HEK293 (cell line): ENCODE results near the gene CTSH.

Experiments
- CTCF ChIA-PET: fragments of 350-600 bp; formaldehyde crosslinking; extraction: SDS; loops from one replicate; lab custom pipeline; 2021; ENCODE audit warnings: antibody characterized with exemption; lab: Yijun Ruan, JAX
- POLR2A ChIA-PET: fragments of 300-600 bp; formaldehyde crosslinking; extraction: SDS; loops from one replicate; lab custom pipeline; 2020; ENCODE audit warnings: antibody characterized with exemption, inconsistent platforms; lab: Yijun Ruan, JAX
- H3K27ac ChIP-seq: fragments of 200-500 bp; sonication (Bioruptor generic); 2 replicates; pipeline ENCODE4 v1.5.1; 2014; ENCODE audit warnings: low read depth, low read length, control low read depth, inconsistent platforms; ENCODE audit errors: extremely low read depth
- H3K36me3 ChIP-seq, 2 experiments: fragments of 200-500 bp in 1 of 2; sonication (Bioruptor generic) in 1 of 2; 1 replicate in 1 of 2; 2 replicates in 1 of 2; pipeline ENCODE4 v1.5.1; 2014 to 2017; ENCODE audit warnings: inconsistent platforms in 2 of 2, low read length in 2 of 2; ENCODE audit not compliant: control insufficient read depth in 2 of 2, insufficient read depth in 1 of 2
- H3K4me1 ChIP-seq: fragments of 200-500 bp; sonication (Bioruptor generic); 2 replicates; pipeline ENCODE4 v1.5.1; 2014; ENCODE audit warnings: mild to moderate bottlenecking, low read length, inconsistent platforms; ENCODE audit not compliant: control insufficient read depth, insufficient read depth
- H3K4me3 ChIP-seq: 2 replicates; pipeline ENCODE4 v1.5.1; 2011; ENCODE audit warnings: low read depth, mild to moderate bottlenecking, control low read depth, low read length, moderate library complexity
- H3K9me3 ChIP-seq: fragments of 200-500 bp; sonication (Bioruptor generic); 2 replicates; pipeline ENCODE4 v1.5.1; 2014; ENCODE audit warnings: low read depth, low read length, inconsistent platforms; ENCODE audit not compliant: control insufficient read depth, insufficient read depth
- ELK4 ChIP-seq: IDR thresholded peaks from 2 replicates; pipeline ENCODE4 v1.6.1; 2011; ENCODE audit warnings: mild to moderate bottlenecking, low read depth, low read length, borderline replicate concordance
- HOXC10 ChIP-seq: sonication (generic); formaldehyde crosslinking; IDR thresholded peaks from 2 replicates; pipeline ENCODE4 v1.8.1; 2023; ENCODE audit warnings: mild to moderate bottlenecking, missing genetic modification reagents
- SCRT1 ChIP-seq: fragments of 450-650 bp; formaldehyde crosslinking; IDR thresholded peaks from 2 replicates; pipeline ENCODE4 v1.5.1; 2016; ENCODE audit warnings: missing biosample characterization, missing genetic modification characterization, borderline replicate concordance
- SCRT2 ChIP-seq: fragments of 450-650 bp; formaldehyde crosslinking; IDR thresholded peaks from 2 replicates; pipeline ENCODE4 v1.5.1; 2016; ENCODE audit warnings: missing biosample characterization, missing genetic modification characterization
- SP7 ChIP-seq: fragments of 450-650 bp; formaldehyde crosslinking; IDR thresholded peaks from 2 replicates; pipeline ENCODE4 v1.5.1; 2016; ENCODE audit warnings: missing biosample characterization, missing genetic modification characterization
- YY2 ChIP-seq: fragments of 450-650 bp; formaldehyde crosslinking; IDR thresholded peaks from 2 replicates; pipeline ENCODE4 v1.5.1; 2016; ENCODE audit warnings: missing biosample characterization, missing genetic modification characterization
- ZBTB10 ChIP-seq: fragments of 450-650 bp; formaldehyde crosslinking; IDR thresholded peaks from 2 replicates; pipeline ENCODE4 v1.5.1; 2016; ENCODE audit warnings: missing biosample characterization, missing genetic modification characterization
- ZBTB11 ChIP-seq: fragments of 450-650 bp; formaldehyde crosslinking; conservative IDR thresholded peaks from 2 replicates; pipeline ENCODE4 v1.5.1; 2016; ENCODE audit warnings: low read depth, missing biosample characterization, missing genetic modification characterization
- ZBTB17 ChIP-seq: fragments of 450-650 bp; formaldehyde crosslinking; IDR thresholded peaks from 2 replicates; pipeline ENCODE4 v1.5.1; 2016; ENCODE audit warnings: missing biosample characterization, missing genetic modification characterization
- ZBTB20 ChIP-seq: fragments of 450-650 bp; formaldehyde crosslinking; IDR thresholded peaks from 2 replicates; pipeline ENCODE4 v1.5.1; 2016; ENCODE audit warnings: missing biosample characterization, missing genetic modification characterization
- ZBTB48 ChIP-seq: fragments of 450-650 bp; formaldehyde crosslinking; IDR thresholded peaks from 2 replicates; pipeline ENCODE4 v1.5.1; 2016; ENCODE audit warnings: missing biosample characterization, missing genetic modification characterization
- ZFHX2 ChIP-seq: fragments of 450-650 bp; formaldehyde crosslinking; conservative IDR thresholded peaks from 2 replicates; pipeline ENCODE4 v1.5.1; 2016; ENCODE audit warnings: missing biosample characterization, missing genetic modification characterization
- ZNF155 ChIP-seq: fragments of 450-650 bp; formaldehyde crosslinking; IDR thresholded peaks from 2 replicates; pipeline ENCODE4 v1.5.1; 2016; ENCODE audit warnings: missing biosample characterization, missing genetic modification characterization
- ZNF221 ChIP-seq: fragments of 450-650 bp; formaldehyde crosslinking; IDR thresholded peaks from 2 replicates; pipeline ENCODE4 v1.5.1; 2017; ENCODE audit warnings: missing biosample characterization, missing genetic modification characterization, borderline replicate concordance
- ZNF23 ChIP-seq: fragments of 450-650 bp; formaldehyde crosslinking; IDR thresholded peaks from 2 replicates; pipeline ENCODE4 v1.5.1; 2016; ENCODE audit warnings: missing biosample characterization, missing genetic modification characterization, borderline replicate concordance
- ZNF280D ChIP-seq: fragments of 450-650 bp; formaldehyde crosslinking; IDR thresholded peaks from 2 replicates; pipeline ENCODE4 v1.5.1; 2016; ENCODE audit warnings: missing biosample characterization, missing genetic modification characterization
- ZNF362 ChIP-seq: fragments of 450-650 bp; formaldehyde crosslinking; IDR thresholded peaks from 2 replicates; pipeline ENCODE4 v1.5.1; 2016; ENCODE audit warnings: missing biosample characterization, missing genetic modification characterization
- ZNF366 ChIP-seq: fragments of 450-650 bp; formaldehyde crosslinking; conservative IDR thresholded peaks from 2 replicates; pipeline ENCODE4 v1.5.1; 2016; ENCODE audit warnings: missing biosample characterization, missing genetic modification characterization
- ZNF48 ChIP-seq: fragments of 450-650 bp; formaldehyde crosslinking; IDR thresholded peaks from 2 replicates; pipeline ENCODE4 v1.5.1; 2016; ENCODE audit warnings: missing biosample characterization, missing genetic modification characterization
- ZNF600 ChIP-seq: fragments of 450-650 bp; formaldehyde crosslinking; IDR thresholded peaks from 2 replicates; pipeline ENCODE4 v1.5.1; 2016; ENCODE audit warnings: missing biosample characterization, missing genetic modification characterization
- ZNF624 ChIP-seq: fragments of 450-650 bp; formaldehyde crosslinking; IDR thresholded peaks from 2 replicates; pipeline ENCODE4 v1.5.1; 2017; ENCODE audit warnings: missing biosample characterization, missing genetic modification characterization
- ZXDB ChIP-seq: fragments of 450-650 bp; formaldehyde crosslinking; IDR thresholded peaks from 2 replicates; pipeline ENCODE4 v1.5.1; 2016; ENCODE audit warnings: missing biosample characterization, missing genetic modification characterization

Gene CTSH

GRCh38 chr15:78915341-78916087, 29.3 kb downstream of the CTSH start (continued):
- TF ChIP-seq ZBTB10 (tag by site-specific recombination) (no peak), ZNF155 (tag by site-specific recombination) (no peak), ZBTB17 (tag by site-specific recombination) (peak; percentile 72), ZBTB48 (tag by site-specific recombination) (no peak), ZNF23 (tag by site-specific recombination) (no peak), ZNF48 (tag by site-specific recombination) (no peak), ZBTB20 (tag by site-specific recombination) (no peak), ZBTB11 (no peak), ZNF624 (tag by site-specific recombination) (no peak), ZNF280D (no peak), SCRT1 (tag by site-specific recombination) (no peak), ZXDB (tag by site-specific recombination) (no peak), ZNF600 (tag by site-specific recombination) (peak; percentile 73)

GRCh38 chr15:78914027-78914764, 30.6 kb downstream of the CTSH start:
- POLR2A ChIA-PET = no interaction called here
- TF ChIP-seq HOXC10 (CRISPR knock-in tag) (no peak), ZFHX2 (tag by site-specific recombination) (peak; percentile 29; the same call in 1 of the 2 replicates), SP7 (tag by site-specific recombination) (0 out of 2 replicates have a peak, but pooled peaks have one; percentile 24), ZNF366 (tag by site-specific recombination) (0 out of 2 replicates have a peak, but pooled peaks have one; percentile 30), SCRT2 (tag by site-specific recombination) (peak; percentile 56; the same call in 1 of the 2 replicates), ZNF362 (tag by site-specific recombination) (peak; percentile 65; the same call in 1 of the 2 replicates), ELK4 (no peak), YY2 (tag by site-specific recombination) (no peak), ZNF221 (tag by site-specific recombination) (no peak), ZNF600 (tag by site-specific recombination) (peak; percentile 91)

More at GRCh38 chr15:78914027-78914764, 30.6 kb downstream of the CTSH start:
- Histone ChIP-seq H3K36me3 (peaks cover 41 to 53% of the 10 kb centered on the region in 2 experiments), H3K4me3 (no peak overlapping the region), H3K4me1 (no peaks in the 10 kb centered on the region), H3K9me3 (no peaks in the 10 kb centered on the region), H3K27ac (no peak overlapping the region)
- CTCF ChIA-PET = interaction anchor here (0.5 to 3.5 kb wide), 7 partner anchors 23 to 270 kb away, joined by 3 to 19 read pairs (median 6); no protein-coding TSS in a partner anchor
